HepG2 (cell line): ENCODE data around the gene MAP3K14. TPM values are rescaled to one million over a fixed set of nuclear protein-coding genes. Genes with fewer than 3 reads are reported as not detected.

Source experiments
- ATAC-seq: fragments of 200-7000 bp; cut with Tn5 transposase; 3 replicates; pipeline ENCODE4 v1.9.1; 2020; ENCODE audit warnings: mild to moderate bottlenecking, moderate library complexity
- BruUV-seq: library from RNA; stranded (reverse); fragments of 400-500 nt; replicated peaks from 2 replicates; lab custom pipeline; 2021; lab: Mats Ljungman, UMichigan
- CTCF ChIA-PET: fragments of 300-600 bp; formaldehyde crosslinking; extraction: SDS; loops from one replicate; lab custom pipeline; 2021; ENCODE audit warnings: low total read pairs, inconsistent platforms, low intra/inter-chr PET ratio; lab: Yijun Ruan, JAX
- POLR2A ChIA-PET: fragments of 350-600 bp; sonication (Branson Sonifier 250); formaldehyde crosslinking; loops from one replicate; lab custom pipeline; 2020; ENCODE audit warnings: antibody characterized with exemption, inconsistent platforms; lab: Yijun Ruan, JAX
- DNase-seq: peaks from one replicate; pipeline ENCODE4 v3.0.0-alpha.2; 2015; ENCODE audit warnings: low spot score
- FAIRE-seq: peaks from 3 replicates; lab custom pipeline; 2011; peaks lifted over from hg19 to GRCh38; lab: Jason Lieb, UNC
- H2AFZ ChIP-seq: one replicate; pipeline ENCODE4 v1.6.1; 2011; ENCODE audit warnings: low read length, inconsistent platforms
- H3K27ac ChIP-seq: fragments of 300-600 bp; 3 replicates; pipeline ENCODE4 v1.8.0; 2011; ENCODE audit warnings: mixed run types, mild to moderate bottlenecking, mixed read lengths, low read length, inconsistent platforms; ENCODE audit not compliant: insufficient read depth; ENCODE audit errors: extremely low read length
- H3K27me3 ChIP-seq, 2 experiments: fragments of 200-600 bp in 1 of 2; 2 replicates in 1 of 2; 3 replicates in 1 of 2; pipeline versions ENCODE4 v1.6.0 to v1.8.0; 2011; ENCODE audit warnings: low read length in 2 of 2, mild to moderate bottlenecking in 2 of 2, moderate library complexity in 2 of 2, inconsistent platforms in 1 of 2; ENCODE audit not compliant: insufficient read depth in 2 of 2, control insufficient read depth in 1 of 2
- H3K36me3 ChIP-seq, 2 experiments: fragments of 200-600 bp in 1 of 2; replicated peaks in 1 of 2; 2 replicates in 1 of 2; 3 replicates in 1 of 2; pipeline versions ENCODE4 v1.5.1 to v1.8.0; 2011; ENCODE audit warnings: low read length in 2 of 2, inconsistent platforms in 1 of 2; ENCODE audit not compliant: insufficient read depth in 2 of 2, control insufficient read depth in 1 of 2
- H3K4me1 ChIP-seq: 2 replicates; pipeline ENCODE4 v1.5.1; 2012; ENCODE audit warnings: low read length, inconsistent platforms; ENCODE audit not compliant: insufficient read depth
- H3K4me2 ChIP-seq: 2 replicates; pipeline ENCODE4 v1.6.0; 2011; ENCODE audit warnings: low read depth, low read length, inconsistent platforms
- H3K4me3 ChIP-seq, 3 experiments: fragments of 200-600 bp in 1 of 3; sonication (generic), shearing (Covaris generic) in 1 of 3; replicated peaks in 1 of 3; 2 replicates each; pipeline ENCODE4 v1.5.1; 2011 to 2016; ENCODE audit warnings: low read length in 3 of 3, inconsistent platforms in 2 of 3, low read depth in 2 of 3, mild to moderate bottlenecking in 2 of 3, control low read depth in 1 of 3, mixed read lengths in 1 of 3; ENCODE audit not compliant: insufficient read depth in 1 of 3
- H3K79me2 ChIP-seq: one replicate; pipeline ENCODE4 v1.6.1; 2011; ENCODE audit warnings: low read length, inconsistent platforms; ENCODE audit not compliant: insufficient read depth
- H3K9ac ChIP-seq: 2 replicates; pipeline ENCODE4 v1.6.0; 2011; ENCODE audit warnings: mild to moderate bottlenecking, low read depth, low read length, inconsistent platforms; ENCODE audit not compliant: insufficient read depth
- H3K9me3 ChIP-seq: 2 replicates; pipeline ENCODE4 v1.5.1; 2012; ENCODE audit warnings: mild to moderate bottlenecking, low read length
- H4K20me1 ChIP-seq: 2 replicates; pipeline ENCODE4 v1.6.0; 2011; ENCODE audit warnings: inconsistent platforms, mild to moderate bottlenecking, low read length, moderate library complexity; ENCODE audit not compliant: insufficient read depth
- HNRNPH1 ChIP-seq: fragments of 200-400 bp; formaldehyde crosslinking; optimal IDR thresholded peaks from 2 replicates; pipeline ENCODE3; 2017; ENCODE audit warnings: mild to moderate bottlenecking, low read depth, low read length
- JUN ChIP-seq: sonication (generic); formaldehyde crosslinking; IDR thresholded peaks from 2 replicates; pipeline ENCODE4 v1.4.0; 2020; ENCODE audit warnings: mild to moderate bottlenecking, missing genetic modification reagents
- MED8 ChIP-seq: sonication (generic); formaldehyde crosslinking; IDR thresholded peaks from 2 replicates; pipeline ENCODE4 v1.8.1; 2023; ENCODE audit warnings: mild to moderate bottlenecking, missing genetic modification reagents; ENCODE audit not compliant: insufficient replicate concordance
- NCOR1 ChIP-seq: fragments of 200-600 bp; sonication (generic); IDR thresholded peaks from 2 replicates; pipeline ENCODE4 v1.7.0; 2017; ENCODE audit warnings: antibody characterized with exemption, low read length, borderline replicate concordance
- NKX3-1 ChIP-seq: sonication (generic); formaldehyde crosslinking; IDR thresholded peaks from 2 replicates; pipeline ENCODE4 v1.5.0; 2020; ENCODE audit warnings: missing genetic modification reagents
- PBX3 ChIP-seq: sonication (generic); formaldehyde crosslinking; IDR thresholded peaks from 2 replicates; pipeline ENCODE4 v1.8.1; 2023; ENCODE audit warnings: missing genetic modification reagents, inconsistent platforms, borderline replicate concordance
- RBM22 ChIP-seq: fragments of 200-400 bp; formaldehyde crosslinking; optimal IDR thresholded peaks from 2 replicates; pipeline ENCODE3; 2017; ENCODE audit warnings: mild to moderate bottlenecking, low read length, moderate library complexity
- RELA ChIP-seq: sonication (generic); formaldehyde crosslinking; IDR thresholded peaks from 2 replicates; pipeline ENCODE4 v1.4.0; 2020; ENCODE audit warnings: missing genetic modification reagents
- REPIN1 ChIP-seq: sonication (generic); formaldehyde crosslinking; IDR thresholded peaks from 2 replicates; pipeline ENCODE4 v1.8.0; 2022; ENCODE audit warnings: missing genetic modification reagents, low read depth, mild to moderate bottlenecking, borderline replicate concordance
- SCMH1 ChIP-seq: sonication (generic); formaldehyde crosslinking; IDR thresholded peaks from 2 replicates; pipeline ENCODE4 v1.9.0; 2021; ENCODE audit warnings: missing genetic modification reagents, mild to moderate bottlenecking, borderline replicate concordance
- TARDBP ChIP-seq: sonication (generic); formaldehyde crosslinking; IDR thresholded peaks from 2 replicates; pipeline ENCODE4 v1.8.0; 2022; ENCODE audit warnings: mild to moderate bottlenecking, missing genetic modification reagents
- THAP7 ChIP-seq: sonication (generic); formaldehyde crosslinking; IDR thresholded peaks from 2 replicates; pipeline ENCODE4 v1.8.1; 2023; ENCODE audit warnings: mild to moderate bottlenecking, missing genetic modification reagents
- THRA ChIP-seq: sonication (generic); formaldehyde crosslinking; IDR thresholded peaks from 2 replicates; pipeline ENCODE4 v1.4.0; 2020; ENCODE audit warnings: missing genetic modification reagents, borderline replicate concordance
- ZBTB44 ChIP-seq: sonication (generic); formaldehyde crosslinking; IDR thresholded peaks from 2 replicates; pipeline ENCODE4 v1.4.0; 2020; ENCODE audit warnings: missing genetic modification reagents
- ZKSCAN1 ChIP-seq: fragments of 150-350 bp; IDR thresholded peaks from 2 replicates; pipeline ENCODE4 v1.6.1; 2014; ENCODE audit warnings: low read length
- ZNF101 ChIP-seq: sonication (generic); formaldehyde crosslinking; IDR thresholded peaks from 2 replicates; pipeline ENCODE4 v1.4.0; 2020; ENCODE audit warnings: mild to moderate bottlenecking, low read depth, missing genetic modification reagents, borderline replicate concordance
- ZNF282 ChIP-seq: fragments of 450-650 bp; IDR thresholded peaks from 2 replicates; pipeline ENCODE4 v1.6.1; 2018; ENCODE audit not compliant: partially characterized antibody
- ZNF564 ChIP-seq: sonication (generic); formaldehyde crosslinking; IDR thresholded peaks from 2 replicates; pipeline ENCODE4 v1.8.1; 2023; ENCODE audit warnings: mild to moderate bottlenecking, missing genetic modification reagents
- ZNF768 ChIP-seq: sonication (generic); formaldehyde crosslinking; IDR thresholded peaks from 2 replicates; pipeline ENCODE4 v1.4.0; 2020; ENCODE audit warnings: missing genetic modification reagents
- ZNF879 ChIP-seq: sonication (generic); formaldehyde crosslinking; IDR thresholded peaks from 2 replicates; pipeline ENCODE4 v1.8.1; 2023; ENCODE audit warnings: missing genetic modification reagents
- WGBS: methylation state at CpG from one replicate; pipeline ENCODE4 v1.1.6; 2017; ENCODE audit warnings: low lambda C conversion rate; 5-methylcytosine and 5-hydroxymethylcytosine counted together
- in situ Hi-C: cut with HindIII; loops from 2 replicates; pipeline ENCODE4 v1.10.0; 2017; ENCODE audit warnings: low pct_unique_long_range_greater_than_20kb; ENCODE audit not compliant: extremely low pct_ligation_motif_present
- intact Hi-C: fragments of 100-400 bp; cut with micrococcal nuclease; formaldehyde crosslinking; loops from one replicate; pipeline ENCODE4 v1.10.0; 2022; ENCODE audit not compliant: unreplicated experiment
- polyA plus RNA-seq, 8 experiments: library from polyadenylated mRNA; depleted of rRNA in 3 of 8; stranded (reverse) in 7 of 8; unstranded in 1 of 8; fragments of >200 nt; fragmentation: Illumina TruSeq in 4 of 8; extraction: Trizol in 4 of 8; gene quantifications; 2 replicates each; pipeline versions ENCODE4 v1.2.1 to v1.2.3, GENCODE V29; 2011 to 2016; ENCODE audit warnings: low read depth in 4 of 8, missing spikeins in 1 of 8, mixed read lengths in 1 of 8; ENCODE audit not compliant: insufficient read depth in 1 of 8
- total RNA-seq, 5 experiments: library from RNA; depleted of rRNA; stranded (reverse); fragments of >200 nt; fragmentation: Illumina TruSeq; extraction: Trizol; gene quantifications; 2 replicates each; pipeline ENCODE4 v1.2.3, GENCODE V29; 2016; ENCODE audit warnings: low read depth in 1 of 5

MAP3K14 gene
- total and polyA plus RNA-seq, 2 of the 13 experiments (the other 11 are each of a cell fraction or from before 2014, with no cell fraction given): 2.6 TPM

GRCh38 chr17:45332989-45333701 is 16.3 kb upstream of the MAP3K14 start (continued):
- TF ChIP-seq PBX3 (CRISPR knock-in tag): no peak
- TF ChIP-seq THRA (CRISPR knock-in tag): no peak
- no peak for TF ChIP-seq ZNF879 (CRISPR knock-in tag)
- no peak for TF ChIP-seq TARDBP (CRISPR knock-in tag)
- no peak for TF ChIP-seq ZNF564 (CRISPR knock-in tag)
- no peak for TF ChIP-seq ZKSCAN1
- no peak for TF ChIP-seq REPIN1
- TF ChIP-seq HNRNPH1: no peak
- no peak for TF ChIP-seq NKX3-1 (CRISPR knock-in tag)

GRCh38 chr17:45332505-45332904 is 15.7 kb upstream of the MAP3K14 start:
- Histone ChIP-seq H3K79me2 (no peaks in the 10 kb centered on the region), H3K9ac (no peak overlapping the region), H3K4me1 (peaks cover 7% of the 10 kb centered on the region; the same call in 1 of the 2 replicates), H3K27ac (no peak overlapping the region), H3K4me2 (no peak overlapping the region), H3K4me3 (no peak overlapping the region), H4K20me1 (no peaks in the 10 kb centered on the region), H2AFZ (no peak overlapping the region), H3K9me3 (no peaks in the 10 kb centered on the region), H3K36me3 (no peaks in the 10 kb centered on the region), H3K27me3 (peaks cover 0 to 14% of the 10 kb centered on the region in 2 experiments; a peak in 3 of 5 replicates)
- ATAC-seq (no peak), DNase-seq (no peak), FAIRE-seq (no peak)
- in situ Hi-C loops (no loop called here), intact Hi-C loops (no loop called here)
- no TSS peak for BruUV-seq
- ChIA-PET POLR2A (no interaction called here), CTCF (no interaction called here)
- 35% methylated on average over 5 of the region's 5 CpGs for WGBS
- TF ChIP-seq MED8 (CRISPR knock-in tag) (no peak), SCMH1 (CRISPR knock-in tag) (no peak), ZNF768 (CRISPR knock-in tag) (no peak), ZNF282 (no peak), RELA (CRISPR knock-in tag) (no peak), JUN (CRISPR knock-in tag) (no peak), RBM22 (no peak), NCOR1 (no peak), THAP7 (CRISPR knock-in tag) (no peak), ZBTB44 (CRISPR knock-in tag) (no peak), ZNF101 (CRISPR knock-in tag) (no peak)
